CD4-positive, alpha-beta T cell treated with Interleukin-4 for 4 hours (primary cell): ENCODE results near the gene LGR6.
A peak's percentile ranks its signal among the peaks of the same experiment; 100 is the strongest.
"Not testable (repeated sequence)": the region's sequence is repeated elsewhere in the genome, so short reads cannot be mapped to it uniquely, and the experiment has no call there.

Experiments
- DNase-seq: peaks from one replicate; pipeline ENCODE4 v3.0.0-alpha.2; 2020

The LGR6 gene

DNA sequence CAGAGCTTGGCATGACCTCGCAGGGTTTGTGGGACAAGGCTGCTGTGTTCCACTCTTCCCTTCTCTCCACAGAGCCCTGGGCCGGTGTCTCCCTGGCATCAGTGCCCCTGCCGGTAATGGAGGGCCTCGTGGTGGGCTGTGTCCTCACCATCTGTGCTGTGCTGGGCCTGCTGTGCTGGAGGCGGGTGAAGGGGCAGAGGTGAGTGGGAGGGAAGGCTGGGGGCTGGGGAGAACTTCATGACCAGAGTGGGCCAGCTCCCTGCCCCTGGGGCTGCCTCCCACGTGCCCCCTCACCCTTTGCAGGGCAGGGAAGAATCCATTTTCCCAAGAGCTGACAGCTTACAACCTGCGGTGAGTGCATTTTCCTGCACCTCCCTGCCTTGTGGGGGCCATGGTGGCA, 12.0 kb upstream of the LGR6 start:
- DNase-seq = no peak

DNA sequence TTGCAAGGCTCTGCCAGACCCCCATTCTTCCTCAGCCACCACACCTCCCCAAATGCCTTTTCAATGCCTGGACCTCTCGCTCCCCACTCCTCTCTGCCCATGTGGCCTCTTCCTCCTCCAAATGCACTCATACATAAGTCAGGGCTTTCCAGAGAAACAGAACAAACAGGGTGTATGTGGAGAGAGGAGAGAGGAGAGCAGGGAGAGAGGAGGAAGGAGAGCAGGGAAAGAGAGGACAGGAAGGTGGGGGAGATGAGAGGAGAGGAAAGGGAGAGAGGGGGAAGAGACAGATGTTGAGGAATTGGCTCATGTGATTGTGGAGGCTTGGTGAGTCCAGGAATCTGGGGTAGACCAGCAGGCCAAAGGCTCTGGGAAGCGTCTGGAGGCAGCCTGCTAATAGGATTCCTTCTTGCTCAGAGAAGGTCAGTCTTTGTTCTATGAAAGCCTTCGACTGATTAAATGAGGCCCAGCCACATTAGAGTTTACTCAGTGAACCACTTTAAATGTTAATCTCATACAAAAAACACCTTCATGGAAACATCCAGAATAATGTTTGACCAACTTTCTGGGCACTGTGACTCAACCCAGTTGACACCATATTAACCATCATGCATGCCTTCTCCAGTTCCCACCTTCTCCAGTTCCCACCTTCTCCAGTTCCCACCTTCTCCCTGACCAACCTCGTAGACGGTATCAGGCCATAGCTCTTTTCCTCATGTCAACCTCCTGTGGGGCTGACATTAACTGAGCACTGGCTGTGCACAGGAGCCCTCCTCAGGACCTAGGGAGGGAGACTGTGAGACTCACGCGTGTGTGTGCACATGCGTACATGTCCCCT, 11.3 kb upstream of the LGR6 start:
- DNase-seq = no peak

GRCh38 chr1:202184750-202185460, 8.7 kb upstream of the LGR6 start:
- DNase-seq = peak; percentile 63

GRCh38 chr1:202186327-202186726, 7.3 kb upstream of the LGR6 start:
- DNase-seq = no peak

DNA sequence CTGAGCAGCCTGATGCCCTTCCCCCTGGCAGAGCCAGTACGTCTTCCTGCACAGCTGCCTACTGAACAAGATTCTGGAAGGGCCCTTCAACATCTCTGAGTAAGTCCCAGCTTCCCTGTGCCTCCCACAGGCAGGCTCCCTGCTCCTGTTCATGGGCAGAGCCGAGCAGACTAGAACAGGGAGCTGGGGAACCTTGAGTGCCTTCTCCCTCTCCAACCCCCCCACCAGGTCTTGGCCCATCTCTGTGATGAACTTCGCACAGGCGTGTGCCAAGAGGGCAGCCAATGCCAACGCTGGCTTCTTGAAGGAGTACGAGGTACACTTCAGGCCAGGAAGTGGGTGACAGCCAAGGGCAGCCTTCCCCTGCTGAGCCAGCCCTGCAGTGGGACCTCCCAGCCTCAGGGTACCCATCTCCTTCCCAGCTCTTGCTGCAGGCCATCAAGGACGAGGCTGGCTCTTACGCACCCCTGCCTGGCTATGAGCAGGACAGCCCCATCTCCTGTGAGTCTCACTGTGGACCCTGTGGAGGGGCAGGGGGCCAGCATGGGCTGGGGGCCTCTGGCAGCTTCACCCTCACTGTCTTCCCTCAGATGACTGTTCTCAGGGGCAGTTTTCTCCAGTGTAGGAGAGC, 6.4 kb upstream of the LGR6 start:
- DNase-seq = no peak

GRCh38 chr1:202187697-202188407, 5.7 kb upstream of the LGR6 start:
- no peak for DNase-seq

DNA sequence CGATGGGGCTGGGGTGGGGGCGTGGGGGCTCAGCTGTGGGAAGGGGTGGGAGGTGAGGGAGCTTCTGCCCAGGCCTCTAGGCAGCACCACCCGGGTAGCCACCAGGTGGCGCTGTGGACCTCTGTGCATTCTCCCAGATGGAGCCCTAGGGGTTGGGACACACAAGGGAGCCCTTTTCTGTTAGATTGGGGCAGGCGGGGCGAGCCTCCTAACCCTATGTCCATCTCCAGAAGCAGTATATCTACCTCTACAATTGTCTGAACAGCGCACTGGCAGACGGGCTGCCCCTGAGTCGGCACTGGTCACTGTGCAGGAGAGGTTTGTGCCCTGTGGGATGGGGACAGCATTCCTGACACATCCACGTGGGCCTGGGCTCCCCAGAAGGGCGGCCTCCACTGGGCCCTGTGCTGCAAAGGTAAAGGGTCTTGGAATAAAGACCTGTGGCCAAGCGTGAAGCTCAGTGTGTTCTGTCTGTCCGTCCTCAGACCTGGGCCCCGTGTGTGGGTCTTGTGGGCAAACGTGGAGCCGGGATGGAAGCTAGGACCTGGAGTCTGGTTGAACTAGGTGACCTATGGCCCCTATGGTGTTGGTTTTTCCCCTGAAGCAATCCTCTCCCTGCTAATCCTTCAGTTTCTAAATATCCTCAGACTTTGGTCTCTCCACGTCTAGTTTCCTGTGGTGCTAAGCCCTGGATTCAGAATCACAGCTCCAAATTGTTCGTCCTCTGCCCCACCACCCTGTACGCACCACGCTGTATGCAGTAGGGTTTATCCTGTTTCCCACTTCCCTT, 4.4 kb upstream of the LGR6 start:
- peak; percentile 62 for DNase-seq

GRCh38 chr1:202189918-202190715, 3.5 kb upstream of the LGR6 start:
- DNase-seq = no peak

DNA sequence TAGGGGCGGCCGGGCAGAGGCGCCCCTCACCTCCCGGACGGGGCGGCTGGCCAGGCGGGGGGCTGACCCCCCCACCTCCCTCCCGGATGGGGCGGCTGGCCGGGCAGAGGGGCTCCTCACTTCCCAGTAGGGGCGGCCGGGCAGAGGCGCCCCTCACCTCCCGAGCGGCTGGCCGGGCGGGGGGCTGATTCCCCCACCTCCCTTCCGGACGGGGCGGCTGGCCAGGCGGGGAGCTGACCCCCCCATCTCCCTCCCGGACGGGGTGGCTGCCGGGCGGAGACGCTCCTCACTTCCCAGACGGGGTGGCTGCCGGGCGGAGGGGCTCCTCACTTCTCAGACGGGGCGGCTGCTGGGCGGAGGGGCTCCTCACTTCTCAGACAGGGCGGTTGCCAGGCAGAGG, 2.2 kb upstream of the LGR6 start:
- not testable (repeated sequence) for DNase-seq

GRCh38 chr1:202192770-202193613, 607 bp upstream of the LGR6 start:
- peak; percentile 51 for DNase-seq

GRCh38 chr1:202194328-202194648, 689 bp downstream of the LGR6 start:
- DNase-seq = no peak

GRCh38 chr1:202197653-202198365, 4.2 kb downstream of the LGR6 start:
- DNase-seq = peak; percentile 68

GRCh38 chr1:202198366-202198724, 4.7 kb downstream of the LGR6 start:
- no peak for DNase-seq

DNA sequence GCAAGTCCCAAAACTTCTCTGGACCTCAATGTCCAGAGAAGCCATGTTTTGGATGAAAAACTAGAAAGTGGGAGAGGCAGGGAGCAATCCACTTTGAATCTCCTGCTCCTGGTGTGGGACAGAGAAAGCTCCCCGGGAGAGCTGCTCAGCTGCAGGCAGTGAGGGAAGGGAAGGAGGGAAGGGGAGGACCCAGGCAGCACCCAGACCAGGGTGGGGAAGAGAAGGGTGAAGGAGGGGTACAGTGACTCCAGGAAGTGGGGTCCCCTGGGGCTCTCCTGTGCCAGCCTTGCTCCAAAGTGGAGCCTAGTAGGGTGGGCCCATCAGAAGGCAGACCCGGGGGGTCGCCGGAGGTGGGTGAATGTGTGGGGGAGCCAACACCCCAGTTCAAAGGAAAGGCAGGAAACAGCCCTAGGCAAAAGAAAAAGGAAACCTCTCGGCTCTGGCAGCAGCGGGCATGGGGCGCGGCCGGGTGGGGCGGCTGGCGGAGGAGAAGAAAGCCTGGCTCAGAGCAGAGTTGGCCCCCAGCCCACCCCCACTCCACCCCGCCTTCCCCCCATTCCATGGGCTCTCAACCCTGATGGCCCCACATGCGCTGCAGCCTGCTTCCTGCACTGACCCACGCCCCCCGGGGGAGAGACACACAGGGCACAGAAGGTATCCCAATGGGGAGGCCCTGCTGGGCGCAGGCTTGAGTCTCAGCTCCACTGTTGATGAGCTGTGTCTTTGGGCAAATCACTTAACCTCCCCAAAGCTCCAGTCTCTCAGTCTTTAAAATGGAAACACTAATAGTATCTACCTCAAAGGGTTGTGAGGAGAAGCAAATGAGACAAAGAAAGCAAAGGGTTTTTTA, 5.7 kb downstream of the LGR6 start:
- no peak for DNase-seq

DNA sequence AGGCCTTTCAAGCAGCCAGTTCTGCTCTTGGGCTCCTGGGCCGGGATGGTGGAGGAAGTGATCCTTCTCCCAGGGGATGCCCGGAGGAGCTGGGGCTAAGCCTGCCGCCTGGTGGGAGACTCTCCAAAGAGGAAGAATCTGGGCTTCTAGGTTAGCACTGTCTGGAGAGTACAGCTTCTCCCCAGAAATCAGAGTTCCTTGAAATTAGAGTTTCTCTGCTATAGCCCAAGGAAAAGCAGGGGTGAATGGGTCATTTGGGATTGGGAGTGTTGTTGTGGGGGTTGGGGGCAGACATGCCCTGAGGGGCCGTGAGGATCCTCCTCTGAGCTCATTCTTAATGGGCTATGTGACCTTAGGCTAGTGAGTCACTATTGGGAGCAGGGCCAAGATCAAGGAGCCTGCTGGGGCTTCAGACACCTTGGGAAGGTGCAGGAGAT, 6.5 kb downstream of the LGR6 start:
- no peak for DNase-seq

GRCh38 chr1:202200669-202201068, 7.1 kb downstream of the LGR6 start:
- no peak for DNase-seq

DNA sequence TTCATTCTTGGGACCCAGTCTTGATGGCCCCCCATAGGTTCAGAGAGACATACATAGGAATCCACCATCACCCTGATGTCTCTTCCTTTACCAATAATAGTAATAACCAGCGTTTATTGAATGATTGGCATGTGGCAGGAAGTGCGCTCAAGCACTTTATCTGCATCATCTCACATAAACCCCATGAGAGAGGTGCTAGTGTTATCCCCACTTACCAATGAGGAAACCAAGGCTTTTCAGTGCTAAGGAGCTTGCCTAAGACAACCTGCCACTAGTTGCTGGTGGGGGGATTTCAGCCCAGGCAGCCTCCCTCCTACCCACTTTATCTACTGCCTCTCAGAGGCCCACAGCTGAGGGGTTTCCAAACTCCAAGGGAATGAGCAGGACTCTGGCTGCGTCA, 7.7 kb downstream of the LGR6 start:
- DNase-seq = peak; percentile 23

DNA sequence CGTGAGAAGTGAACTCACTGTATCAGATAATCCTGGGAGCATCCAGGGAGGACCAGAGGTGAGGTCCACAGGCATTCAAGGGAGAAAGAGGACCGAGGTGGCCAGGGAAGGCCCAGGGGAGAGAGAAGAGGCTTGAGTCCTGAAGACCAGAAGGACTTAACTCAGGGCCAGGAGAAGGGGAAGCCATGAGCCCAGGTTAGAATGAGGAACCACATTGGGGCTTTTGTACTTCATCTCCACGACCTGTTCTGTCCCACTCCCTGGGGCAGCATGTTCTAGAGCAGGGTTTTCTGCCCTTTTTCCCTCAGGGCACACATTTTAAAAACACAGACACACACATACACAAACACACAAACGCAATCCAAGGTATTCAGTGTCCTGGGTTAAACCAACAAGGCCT, 8.4 kb downstream of the LGR6 start:
- no peak for DNase-seq
